DND-41 (cell line): ENCODE measurements around the gene ITGAX.

Source experiments
- CTCF ChIP-seq: IDR thresholded peaks from 2 replicates; pipeline ENCODE4 v1.5.1; 2012; ENCODE audit warnings: borderline replicate concordance, low read length, moderate library complexity, mild to moderate bottlenecking; ENCODE audit not compliant: poor library complexity, severe bottlenecking; ENCODE audit errors: extremely low read depth
- EZH2 ChIP-seq: IDR thresholded peaks from 3 replicates; pipeline ENCODE4 v1.6.1; 2012; ENCODE audit warnings: borderline replicate concordance, low read depth, mild to moderate bottlenecking, moderate library complexity, low read length, inconsistent platforms; ENCODE audit not compliant: severe bottlenecking

DNA sequence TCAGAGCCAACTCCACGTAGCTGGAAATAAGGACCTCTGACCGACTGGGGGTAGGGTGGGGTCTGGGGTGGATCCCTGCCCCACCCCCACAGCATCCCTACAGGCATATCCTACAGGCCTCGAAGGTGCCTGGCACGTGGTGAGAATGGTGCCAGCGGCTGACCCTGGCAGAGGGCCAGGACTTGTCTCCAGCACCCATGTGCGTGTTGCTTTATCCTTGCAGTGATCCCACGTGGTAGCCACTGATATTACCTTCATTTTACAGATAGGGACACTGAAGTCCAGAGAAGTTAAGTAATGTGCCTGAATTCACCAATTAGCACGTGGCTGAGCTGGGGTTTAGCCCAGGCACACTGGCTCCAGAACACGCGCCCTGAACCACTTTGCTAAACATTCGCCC is 46.5 kb downstream of the ITGAX start:
- no peak for TF ChIP-seq CTCF
- no peak for TF ChIP-seq EZH2
